Hematopoietic multipotent progenitor cell treated with erythropoietin and hydrocortisone succinate and interleukin-3 and kit ligand, for 17 days (in vitro differentiated cells): ENCODE data around the gene OR56B4.

ENCODE experiments used
- DNase-seq: peaks from one replicate; pipeline ENCODE4 v3.0.0-alpha.2; 2015; ENCODE audit warnings: low spot score

OR56B4 gene

DNA sequence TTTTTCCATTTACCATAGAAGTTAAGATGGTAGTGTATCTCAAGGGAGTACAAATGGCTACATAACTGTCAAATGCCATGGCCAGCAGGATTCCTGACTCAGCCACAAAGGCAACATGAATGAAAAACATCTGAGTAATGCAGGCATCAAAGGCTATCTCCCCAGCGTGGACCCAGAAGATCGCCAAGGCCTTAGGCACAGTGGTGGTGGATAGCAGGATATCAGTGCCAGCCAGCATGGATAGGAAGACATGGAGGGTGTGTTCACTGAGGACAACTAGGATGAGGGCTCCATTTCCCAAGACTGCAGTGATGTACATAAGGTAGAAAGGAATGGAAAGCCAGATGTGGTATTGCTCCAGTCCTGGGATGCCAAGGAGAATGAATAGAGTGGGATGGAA lies 44.6 kb downstream of the OR56B4 start:
- DNase-seq, result no peak

DNA sequence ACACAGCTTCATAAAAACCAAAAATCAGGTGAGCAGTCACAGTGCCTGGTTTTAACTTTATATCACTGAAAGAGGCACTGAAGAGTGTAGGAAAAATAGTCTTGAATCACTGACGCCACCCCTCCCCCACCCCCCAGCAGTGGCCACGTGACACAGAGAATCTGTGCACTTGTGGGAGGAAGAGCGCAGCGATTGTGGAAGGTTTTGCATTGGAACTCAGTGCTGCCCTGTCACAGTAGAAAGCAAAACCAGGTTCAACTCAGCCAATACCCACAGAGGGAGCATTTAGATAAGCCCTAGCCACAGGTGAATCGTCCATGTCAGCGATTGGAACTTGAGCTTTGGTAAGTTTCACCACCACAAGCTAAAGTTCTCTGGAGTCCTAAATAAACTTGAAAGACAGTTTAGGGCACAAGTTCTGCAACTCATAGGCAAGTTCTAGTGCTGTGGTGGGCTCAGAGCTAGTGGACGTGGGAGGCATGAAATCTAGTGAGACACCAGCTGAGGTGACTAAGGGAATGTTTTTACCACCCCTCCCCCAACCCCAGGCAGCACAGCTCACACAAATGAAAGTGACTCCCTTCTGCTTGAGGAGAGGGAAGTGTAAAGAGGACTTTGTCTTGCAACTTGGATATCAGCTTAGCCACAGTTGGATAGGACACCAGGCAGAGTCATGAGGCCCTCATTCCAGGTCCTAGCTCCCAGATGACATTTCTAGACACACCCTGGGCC lies 49.3 kb downstream of the OR56B4 start:
- no peak for DNase-seq
